ENCODE results near the gene CACNB2. TPM values are rescaled to one million over a fixed set of nuclear protein-coding genes. Genes with fewer than 3 reads are reported as not detected.

CACNB2 gene
- total and polyA plus RNA-seq, 2 experiments from 2014 or later: 4.6 to 5.3 TPM

DNA sequence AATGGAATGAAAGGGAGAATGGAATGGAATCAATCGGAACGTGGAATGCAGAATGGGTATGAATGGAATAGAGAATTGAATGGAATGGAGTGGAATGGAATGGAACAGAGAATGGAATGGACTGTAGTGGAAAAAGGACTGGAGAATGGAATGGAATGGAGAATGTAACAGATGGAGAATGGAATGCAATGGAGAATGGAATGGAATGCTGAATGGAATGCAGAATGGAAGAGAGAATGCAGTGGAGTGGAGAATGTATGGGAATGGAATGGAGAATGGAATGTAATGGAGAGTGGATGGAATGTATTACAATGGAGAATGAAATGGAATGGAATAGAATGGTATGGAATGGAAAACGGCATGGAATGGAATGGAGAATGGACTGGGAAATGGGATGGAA is 414.3 kb downstream of the CACNB2 start:
- no peaks in the 10 kb centered on the region for H4K20me1 ChIP-seq (ENCODE audit: insufficient read depth, poor library complexity, severe bottlenecking)
- H3K9me3 ChIP-seq (ENCODE audit: low read depth): no peaks in the 10 kb centered on the region
- H3K4me2 ChIP-seq: no peak overlapping the region
- peaks cover 5% of the 10 kb centered on the region for H3K36me3 ChIP-seq (replicated peaks; ENCODE audit: insufficient read depth, low read depth)
- TF ChIP-seq EZH2 (IDR thresholded peaks at IDR 0.05; ENCODE audit: borderline replicate concordance) (no peak), EZH2phosphoT487 (IDR thresholded peaks at IDR 0.05; ENCODE audit: low read depth, severe bottlenecking, unreplicated experiment) (no peak)
- TF ChIP-seq, protein P1, sequence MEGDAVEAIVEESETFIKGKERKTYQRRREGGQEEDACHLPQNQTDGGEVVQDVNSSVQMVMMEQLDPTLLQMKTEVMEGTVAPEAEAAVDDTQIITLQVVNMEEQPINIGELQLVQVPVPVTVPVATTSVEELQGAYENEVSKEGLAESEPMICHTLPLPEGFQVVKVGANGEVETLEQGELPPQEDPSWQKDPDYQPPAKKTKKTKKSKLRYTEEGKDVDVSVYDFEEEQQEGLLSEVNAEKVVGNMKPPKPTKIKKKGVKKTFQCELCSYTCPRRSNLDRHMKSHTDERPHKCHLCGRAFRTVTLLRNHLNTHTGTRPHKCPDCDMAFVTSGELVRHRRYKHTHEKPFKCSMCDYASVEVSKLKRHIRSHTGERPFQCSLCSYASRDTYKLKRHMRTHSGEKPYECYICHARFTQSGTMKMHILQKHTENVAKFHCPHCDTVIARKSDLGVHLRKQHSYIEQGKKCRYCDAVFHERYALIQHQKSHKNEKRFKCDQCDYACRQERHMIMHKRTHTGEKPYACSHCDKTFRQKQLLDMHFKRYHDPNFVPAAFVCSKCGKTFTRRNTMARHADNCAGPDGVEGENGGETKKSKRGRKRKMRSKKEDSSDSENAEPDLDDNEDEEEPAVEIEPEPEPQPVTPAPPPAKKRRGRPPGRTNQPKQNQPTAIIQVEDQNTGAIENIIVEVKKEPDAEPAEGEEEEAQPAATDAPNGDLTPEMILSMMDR (IDR thresholded peaks at IDR 0.05; ENCODE audit: poor library complexity): no peak
- H3K27me3 ChIP-seq: no peaks in the 10 kb centered on the region
- no peaks in the 10 kb centered on the region for H3K9me2 ChIP-seq (replicated peaks; ENCODE audit: insufficient read depth)
- no peak overlapping the region for H2AFZ ChIP-seq
- no peak overlapping the region for H3K27ac ChIP-seq
- no peak for DNase-seq (ENCODE audit: low spot score)
- WGBS (ENCODE audit: low lambda C conversion rate, missing lambda C conversion rate): 95% methylated on average over 3 of the region's 3 CpGs
- no peaks in the 10 kb centered on the region for H3K79me2 ChIP-seq
- no peak overlapping the region for H3K4me3 ChIP-seq
- no peaks in the 10 kb centered on the region for H3K4me1 ChIP-seq (ENCODE audit: insufficient read depth)

DNA sequence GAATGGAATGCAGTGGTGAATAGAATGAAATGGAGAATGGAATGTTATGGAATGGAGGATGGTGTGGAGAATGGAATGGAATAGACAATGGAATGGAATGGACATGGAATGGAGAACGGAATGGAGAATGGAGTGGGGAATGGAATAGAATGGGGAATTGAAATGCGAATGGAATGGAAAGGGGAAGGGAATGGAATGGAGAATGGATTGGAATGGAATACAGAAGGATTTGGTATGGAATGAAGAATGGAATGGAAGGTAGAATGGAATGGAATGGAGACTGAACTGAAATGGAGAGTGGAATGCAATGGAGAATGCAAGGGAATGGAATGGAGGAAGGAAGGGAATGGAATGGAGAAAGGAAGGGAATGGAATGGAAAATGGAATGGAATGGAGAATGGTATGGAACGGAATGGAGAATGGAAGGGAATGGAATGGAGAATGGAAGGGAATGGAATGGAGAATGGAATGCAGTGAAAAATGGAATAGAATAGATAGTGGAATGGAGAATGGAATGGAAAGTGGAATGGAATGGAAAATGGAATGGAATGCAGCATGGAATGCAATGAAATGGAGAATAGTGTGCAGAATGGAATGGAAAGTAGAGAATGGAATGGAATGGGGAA is 416.4 kb downstream of the CACNB2 start:
- no peak for DNase-seq (ENCODE audit: low spot score)
- H3K9me3 ChIP-seq (ENCODE audit: low read depth): no peaks in the 10 kb centered on the region
- H3K27ac ChIP-seq: no peak overlapping the region
- peaks cover 5% of the 10 kb centered on the region for H3K36me3 ChIP-seq (replicated peaks; ENCODE audit: insufficient read depth, low read depth)
- H2AFZ ChIP-seq: no peak overlapping the region
- no peak for TF ChIP-seq EZH2phosphoT487 (IDR thresholded peaks at IDR 0.05; ENCODE audit: low read depth, severe bottlenecking, unreplicated experiment)
- TF ChIP-seq, protein P1 (IDR thresholded peaks at IDR 0.05; ENCODE audit: poor library complexity): no peak
- 94% methylated on average over 3 of the region's 3 CpGs for WGBS (ENCODE audit: low lambda C conversion rate, missing lambda C conversion rate)
- no peak overlapping the region for H3K4me3 ChIP-seq
- H3K79me2 ChIP-seq: no peaks in the 10 kb centered on the region
- H3K4me2 ChIP-seq: no peak overlapping the region
- no peaks in the 10 kb centered on the region for H3K4me1 ChIP-seq (ENCODE audit: insufficient read depth)
- H4K20me1 ChIP-seq (ENCODE audit: insufficient read depth, poor library complexity, severe bottlenecking): no peaks in the 10 kb centered on the region
- H3K27me3 ChIP-seq: no peaks in the 10 kb centered on the region
- H3K9me2 ChIP-seq (replicated peaks; ENCODE audit: insufficient read depth): no peaks in the 10 kb centered on the region

DNA sequence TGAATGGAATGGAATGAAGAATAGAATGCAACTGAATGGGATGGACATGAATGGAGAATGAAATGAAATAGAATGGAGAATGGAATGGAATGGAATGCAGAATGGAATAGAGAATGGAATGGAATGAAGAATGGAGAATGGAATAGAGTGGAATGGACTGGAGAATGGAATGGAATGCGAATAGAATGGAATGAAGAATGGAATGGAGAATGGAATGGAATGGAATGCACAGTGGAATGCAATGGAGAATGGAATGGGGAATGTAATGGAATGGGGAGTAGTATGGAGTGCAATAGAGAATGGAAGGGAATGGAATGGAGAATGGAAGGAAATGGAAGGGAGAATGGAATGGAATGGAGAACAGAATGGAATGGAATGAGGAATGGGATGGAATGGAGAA is 417.7 kb downstream of the CACNB2 start:
- no peaks in the 10 kb centered on the region for H3K79me2 ChIP-seq
- H3K4me3 ChIP-seq: no peak overlapping the region
- H3K9me2 ChIP-seq (replicated peaks; ENCODE audit: insufficient read depth): no peaks in the 10 kb centered on the region
- DNase-seq (ENCODE audit: low spot score): no peak
- no peak overlapping the region for H3K27ac ChIP-seq
- H3K4me2 ChIP-seq: no peak overlapping the region
- no peaks in the 10 kb centered on the region for H3K4me1 ChIP-seq (ENCODE audit: insufficient read depth)
- no peak overlapping the region for H2AFZ ChIP-seq
- H3K36me3 ChIP-seq (replicated peaks; ENCODE audit: insufficient read depth, low read depth): peaks cover 4% of the 10 kb centered on the region
- 100% methylated on average over 1 of the region's 1 CpG for WGBS (ENCODE audit: low lambda C conversion rate, missing lambda C conversion rate)
- TF ChIP-seq EZH2 (IDR thresholded peaks at IDR 0.05; ENCODE audit: borderline replicate concordance) (no peak), EZH2phosphoT487 (IDR thresholded peaks at IDR 0.05; ENCODE audit: low read depth, severe bottlenecking, unreplicated experiment) (no peak)
- TF ChIP-seq, protein P1 (IDR thresholded peaks at IDR 0.05; ENCODE audit: poor library complexity): no peak
- no peaks in the 10 kb centered on the region for H4K20me1 ChIP-seq (ENCODE audit: insufficient read depth, poor library complexity, severe bottlenecking)
- H3K9me3 ChIP-seq (ENCODE audit: low read depth): no peaks in the 10 kb centered on the region
- H3K27me3 ChIP-seq: no peaks in the 10 kb centered on the region

Data from hepatocyte (in vitro differentiated cells).